IPS-20b (cell line): ENCODE measurements around the gene FURIN.

ENCODE experiments used
- H3K27ac ChIP-seq: one replicate; pipeline ENCODE4 v1.5.1; 2013; ENCODE audit warnings: low read length
- H3K27me3 ChIP-seq: 2 replicates; pipeline ENCODE4 v1.6.1; 2013; ENCODE audit warnings: mild to moderate bottlenecking, low read length, inconsistent platforms; ENCODE audit not compliant: insufficient read depth
- H3K36me3 ChIP-seq: 2 replicates; pipeline ENCODE4 v1.6.1; 2013; ENCODE audit warnings: low read depth, mild to moderate bottlenecking, inconsistent platforms, low read length, moderate library complexity; ENCODE audit not compliant: insufficient read depth
- H3K4me1 ChIP-seq: 2 replicates; pipeline ENCODE4 v1.6.1; 2013; ENCODE audit warnings: mild to moderate bottlenecking, control low read depth, inconsistent platforms, low read length, moderate library complexity; ENCODE audit not compliant: insufficient read depth
- H3K4me3 ChIP-seq: 2 replicates; pipeline ENCODE4 v1.5.1; 2013; ENCODE audit warnings: mild to moderate bottlenecking, low read length, inconsistent platforms
- H3K9ac ChIP-seq: 2 replicates; pipeline ENCODE4 v1.6.1; 2013; ENCODE audit warnings: low read depth, mild to moderate bottlenecking, inconsistent platforms, low read length, moderate library complexity
- H3K9me3 ChIP-seq: 2 replicates; pipeline ENCODE4 v1.6.1; 2013; ENCODE audit warnings: mild to moderate bottlenecking, low read depth, low read length, inconsistent platforms; ENCODE audit not compliant: insufficient read depth

FURIN gene

DNA sequence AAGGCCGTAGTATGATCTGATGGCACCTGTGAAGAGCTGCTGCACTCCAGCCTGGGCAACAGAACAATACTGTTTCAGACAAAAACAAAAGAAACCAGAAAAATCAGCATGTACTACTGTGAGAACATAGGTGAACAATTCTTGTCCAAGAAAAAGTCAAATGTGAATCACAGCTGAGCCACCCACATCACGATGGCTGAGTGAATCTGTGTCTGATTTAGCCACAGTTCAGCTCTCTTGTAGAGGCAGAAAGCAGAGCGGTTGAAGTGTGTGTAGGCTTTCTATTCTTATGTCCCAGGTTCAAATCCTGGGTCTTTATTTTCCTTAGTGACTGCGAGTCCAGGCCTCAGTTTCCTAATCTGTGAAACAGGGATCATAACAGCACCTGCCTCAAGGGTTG, 4.4 kb upstream of the FURIN start:
- no peaks in the 10 kb centered on the region for H3K36me3 ChIP-seq
- H3K4me1 ChIP-seq: peaks cover 15% of the 10 kb centered on the region
- H3K27me3 ChIP-seq: no peaks in the 10 kb centered on the region
- H3K27ac ChIP-seq: no peak overlapping the region
- H3K9me3 ChIP-seq: no peaks in the 10 kb centered on the region
- no peak overlapping the region for H3K4me3 ChIP-seq
- H3K9ac ChIP-seq: no peak overlapping the region; the same call in 1 of the 2 replicates

DNA sequence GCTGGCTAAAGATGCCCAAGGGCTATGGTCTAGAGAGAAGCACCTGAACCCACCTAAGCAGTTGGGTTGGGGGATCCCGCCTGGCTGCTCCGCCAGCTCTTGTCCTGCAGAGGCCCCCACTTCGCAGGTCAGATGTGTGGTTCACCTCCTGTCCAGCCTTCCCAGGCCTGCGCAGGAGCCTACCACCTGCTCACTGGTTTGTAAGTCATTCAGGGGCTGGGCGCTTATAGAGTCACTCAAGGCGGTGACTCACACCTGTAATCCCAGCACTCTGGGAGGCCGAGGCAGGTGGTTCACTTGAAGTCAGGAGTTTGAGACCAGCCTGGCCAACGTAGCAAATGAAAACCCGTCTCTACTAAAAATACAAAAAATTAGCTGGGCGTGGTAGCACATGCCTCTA, 3.9 kb upstream of the FURIN start:
- H3K9ac ChIP-seq: no peak overlapping the region
- no peaks in the 10 kb centered on the region for H3K36me3 ChIP-seq
- peaks cover 16% of the 10 kb centered on the region for H3K4me1 ChIP-seq

DNA sequence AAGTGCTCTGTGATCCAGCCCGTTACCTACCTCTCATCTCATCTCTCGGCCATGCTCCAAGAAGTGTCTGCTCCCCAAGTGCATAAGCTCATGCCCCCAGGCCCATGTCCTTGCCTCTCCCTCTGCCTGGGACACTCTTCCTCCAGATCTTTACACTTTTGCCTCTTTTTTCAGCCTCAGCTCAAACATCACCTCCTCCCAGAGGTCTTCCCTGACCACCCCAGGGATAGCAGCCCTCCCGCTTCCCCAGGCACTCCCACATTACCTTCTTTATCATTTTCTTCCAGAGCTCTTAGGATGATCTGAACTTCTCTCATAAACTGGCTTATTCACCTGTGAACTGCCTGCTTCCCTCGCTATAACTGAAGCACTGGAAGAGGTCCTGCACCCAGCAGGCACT, 2.7 kb upstream of the FURIN start:
- Histone ChIP-seq H3K4me1 (peaks cover 21% of the 10 kb centered on the region), H3K36me3 (no peaks in the 10 kb centered on the region)

More for the DNA sequence above, 3.9 kb upstream of the FURIN start:
- H3K27me3 ChIP-seq: no peaks in the 10 kb centered on the region
- H3K27ac ChIP-seq: no peak overlapping the region
- H3K4me3 ChIP-seq: no peak overlapping the region
- H3K9me3 ChIP-seq: no peaks in the 10 kb centered on the region

DNA sequence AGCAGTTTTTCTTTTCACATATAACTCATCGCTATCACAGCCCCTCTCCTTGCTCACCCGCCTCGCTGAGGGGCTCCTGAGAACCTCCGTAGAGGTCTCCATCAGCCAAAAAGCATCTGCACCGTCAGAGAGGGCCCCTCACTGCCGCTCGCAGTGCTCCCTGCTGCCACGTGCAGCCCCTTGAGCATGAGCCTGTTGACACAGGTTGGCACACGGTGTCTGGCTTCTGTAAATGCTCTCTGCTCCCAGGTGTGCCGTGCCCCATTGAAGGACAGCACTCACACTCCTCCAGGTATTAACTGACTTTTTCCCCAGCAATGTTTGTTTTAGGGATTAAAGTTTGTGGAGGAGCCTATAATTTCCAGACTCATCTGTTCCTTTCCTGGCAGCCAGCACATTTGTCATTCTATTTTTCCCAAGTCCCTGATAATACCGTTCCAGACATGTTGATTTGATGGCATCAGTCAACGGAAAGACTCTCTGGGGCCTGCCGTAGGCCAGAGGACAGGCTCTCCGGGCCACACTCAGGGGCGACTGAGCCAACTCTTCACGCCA, 2.1 kb upstream of the FURIN start:
- no peak overlapping the region for H3K27ac ChIP-seq
- no peaks in the 10 kb centered on the region for H3K9me3 ChIP-seq
- peaks cover 21% of the 10 kb centered on the region for H3K4me1 ChIP-seq
- no peaks in the 10 kb centered on the region for H3K27me3 ChIP-seq
- H3K9ac ChIP-seq: no peak overlapping the region
- H3K36me3 ChIP-seq: no peaks in the 10 kb centered on the region
- no peak overlapping the region for H3K4me3 ChIP-seq

More for the DNA sequence above, 2.7 kb upstream of the FURIN start:
- Histone ChIP-seq H3K27ac (no peak overlapping the region), H3K27me3 (no peaks in the 10 kb centered on the region), H3K9ac (no peak overlapping the region), H3K4me3 (no peak overlapping the region), H3K9me3 (no peaks in the 10 kb centered on the region)

DNA sequence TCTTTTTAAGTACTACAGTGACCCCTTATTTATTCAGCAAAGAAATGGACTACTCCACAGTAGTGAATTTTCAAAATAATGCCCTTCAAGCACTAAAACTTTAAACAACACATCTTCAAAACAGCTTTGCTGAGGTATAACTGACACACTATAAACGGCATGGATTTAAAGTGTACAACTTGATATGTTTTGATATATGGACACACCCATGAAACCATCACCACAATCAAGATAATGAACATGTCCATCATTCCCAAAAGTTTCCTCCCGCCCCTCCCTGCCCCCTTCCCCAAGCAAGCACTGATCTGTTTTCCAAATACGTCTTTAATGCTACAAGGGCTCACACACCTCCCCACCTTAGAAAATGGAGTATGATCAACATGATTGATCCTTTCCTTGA, 1.6 kb upstream of the FURIN start:
- no peak overlapping the region for H3K9ac ChIP-seq
- no peaks in the 10 kb centered on the region for H3K27me3 ChIP-seq
- no peak overlapping the region for H3K4me3 ChIP-seq
- no peak overlapping the region for H3K27ac ChIP-seq
- no peaks in the 10 kb centered on the region for H3K36me3 ChIP-seq
- peaks cover 21% of the 10 kb centered on the region for H3K4me1 ChIP-seq
- H3K9me3 ChIP-seq: no peaks in the 10 kb centered on the region

DNA sequence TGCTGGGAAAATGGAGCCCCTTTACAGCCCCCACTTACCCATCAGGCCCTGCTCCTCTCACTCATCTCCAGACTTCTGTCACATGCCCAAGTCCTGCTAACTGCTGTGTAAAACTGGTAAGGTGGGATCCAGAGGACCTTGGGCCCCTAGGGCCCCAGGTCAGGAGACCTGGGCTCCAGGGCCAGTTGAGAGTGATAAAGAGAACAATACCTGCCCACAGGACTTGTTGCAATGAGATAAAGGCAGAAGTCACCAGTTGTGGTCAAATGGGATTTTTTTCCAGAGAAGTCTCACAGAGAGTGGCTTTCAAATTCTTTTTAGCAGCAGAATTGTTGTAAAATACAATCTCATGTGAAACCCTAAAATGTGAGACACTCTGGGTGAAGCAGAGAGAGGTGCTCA, 753 bp downstream of the FURIN start:
- no peaks in the 10 kb centered on the region for H3K9me3 ChIP-seq
- no peak overlapping the region for H3K4me3 ChIP-seq
- H3K27me3 ChIP-seq: no peaks in the 10 kb centered on the region
- no peak overlapping the region for H3K27ac ChIP-seq
- H3K9ac ChIP-seq: peak overlapping the region; percentile 12; the same call in 1 of the 2 replicates
- peaks cover 37% of the 10 kb centered on the region for H3K4me1 ChIP-seq
- no peaks in the 10 kb centered on the region for H3K36me3 ChIP-seq

DNA sequence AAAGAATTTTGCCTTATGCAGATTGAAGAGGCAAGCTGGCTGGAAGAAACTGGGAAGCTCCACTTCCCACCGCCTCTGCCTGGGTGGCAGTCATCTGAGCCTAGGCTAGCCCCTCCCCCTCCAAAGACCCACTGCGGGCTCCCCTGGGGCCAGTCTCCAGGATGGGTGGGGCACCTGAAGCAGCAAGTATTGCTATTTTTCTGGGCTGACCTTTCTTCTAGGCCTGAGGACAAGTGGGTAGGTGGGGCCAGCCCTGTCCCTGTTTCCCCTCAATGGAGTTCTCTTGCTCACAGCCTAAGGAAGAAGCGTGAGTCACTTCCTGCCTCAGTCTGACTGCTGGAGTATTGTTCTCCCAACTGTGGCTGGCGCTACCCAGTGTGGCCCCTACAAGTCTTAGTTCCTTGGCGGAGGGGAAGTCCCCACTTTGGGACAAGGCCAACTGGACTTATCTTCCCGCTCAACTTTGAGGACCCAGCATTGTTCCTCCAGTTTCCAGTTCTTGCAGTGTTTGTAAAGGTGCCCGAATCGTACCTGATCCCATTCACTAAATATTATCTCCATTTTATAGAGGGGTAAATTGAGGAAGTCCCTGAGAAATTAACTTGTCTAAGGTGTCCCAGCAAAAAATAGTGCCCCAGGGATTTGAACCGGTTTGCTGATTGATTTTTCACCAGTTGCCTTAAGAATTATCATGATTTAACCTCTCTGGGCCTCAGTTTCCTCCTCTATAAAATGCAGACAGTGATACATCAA, 1.4 kb downstream of the FURIN start:
- Histone ChIP-seq H3K36me3 (no peaks in the 10 kb centered on the region), H3K9me3 (no peaks in the 10 kb centered on the region), H3K4me3 (no peak overlapping the region), H3K27me3 (no peaks in the 10 kb centered on the region), H3K9ac (no peak overlapping the region; the same call in 1 of the 2 replicates), H3K27ac (no peak overlapping the region), H3K4me1 (peaks cover 40% of the 10 kb centered on the region)

DNA sequence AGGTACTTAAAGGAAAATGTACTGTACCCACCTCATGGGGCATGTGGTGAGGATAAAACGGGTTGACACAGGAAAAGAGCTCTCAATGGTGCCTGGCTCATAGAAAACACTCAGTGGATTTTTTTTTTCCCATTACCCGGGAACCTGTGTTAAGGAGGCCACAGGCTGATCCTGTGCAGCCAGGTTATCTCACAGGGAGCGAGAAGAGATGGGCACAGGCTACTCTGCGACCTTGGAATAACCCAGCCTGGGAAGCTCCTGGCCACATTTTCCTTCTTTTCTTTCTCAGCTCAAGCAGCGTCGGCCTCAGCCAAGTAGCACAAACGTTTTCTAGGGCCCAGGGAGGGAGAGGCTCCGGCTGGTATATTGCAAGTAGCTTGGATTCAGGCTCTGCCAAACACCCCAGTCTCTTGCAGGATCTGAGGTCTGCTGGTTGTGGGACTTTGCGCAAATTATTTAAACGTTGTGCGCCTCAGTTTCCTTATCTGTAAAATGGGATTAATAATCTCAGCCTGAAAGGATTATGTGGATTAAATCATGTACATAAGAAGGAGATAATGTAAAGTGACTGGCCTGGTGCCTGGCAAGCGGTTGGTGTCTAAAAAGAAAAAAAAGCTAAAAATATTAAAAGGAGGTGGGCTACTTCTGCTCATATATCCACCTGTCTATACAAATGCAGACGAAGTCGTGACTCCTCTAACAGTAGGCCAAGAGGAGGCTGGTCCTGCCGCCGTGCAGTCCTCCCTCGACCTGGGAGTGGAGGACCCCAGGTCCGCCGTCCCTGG, 2.2 kb downstream of the FURIN start:
- H3K4me3 ChIP-seq: peak overlapping the region; percentile 70
- H3K27ac ChIP-seq: no peak overlapping the region
- no peaks in the 10 kb centered on the region for H3K36me3 ChIP-seq
- H3K4me1 ChIP-seq: peaks cover 40% of the 10 kb centered on the region
- H3K9me3 ChIP-seq: no peaks in the 10 kb centered on the region
- peak overlapping the region; percentile 57 for H3K9ac ChIP-seq
- no peaks in the 10 kb centered on the region for H3K27me3 ChIP-seq

DNA sequence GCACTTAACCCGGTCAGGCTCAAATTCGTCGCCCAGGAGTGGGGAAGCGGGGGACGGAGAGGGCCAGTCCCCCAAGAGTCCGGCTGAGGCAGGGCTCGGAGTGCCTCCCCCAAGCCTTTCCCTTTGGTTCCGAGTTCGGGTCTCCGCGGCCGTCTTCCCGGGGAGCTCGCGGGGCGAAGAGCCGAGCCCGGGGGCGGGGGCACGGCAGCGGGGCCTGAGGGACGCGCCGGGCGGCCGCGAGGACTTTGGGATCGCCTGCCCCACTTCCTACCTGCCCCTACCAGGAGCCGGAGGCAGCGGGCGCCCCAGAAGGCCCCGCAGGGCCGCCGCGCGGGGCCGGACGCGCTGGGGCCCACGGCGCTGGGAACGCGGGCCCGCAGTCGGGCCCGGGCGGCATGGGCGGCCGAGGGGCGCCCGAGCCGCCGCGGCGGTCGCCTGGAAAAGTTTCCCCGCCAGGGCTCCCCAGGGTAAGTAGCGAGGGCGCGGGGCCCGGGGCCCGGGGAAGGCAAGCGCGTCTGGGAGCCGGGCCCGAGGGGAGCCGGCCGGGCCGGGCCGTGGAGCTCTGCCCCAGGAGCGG, 2.8 kb downstream of the FURIN start:
- Histone ChIP-seq H3K36me3 (no peaks in the 10 kb centered on the region), H3K4me3 (peak overlapping the region; percentile 70), H3K9ac (peak overlapping the region; percentile 57), H3K27ac (no peak overlapping the region), H3K4me1 (peaks cover 40% of the 10 kb centered on the region), H3K9me3 (no peaks in the 10 kb centered on the region), H3K27me3 (no peaks in the 10 kb centered on the region)

DNA sequence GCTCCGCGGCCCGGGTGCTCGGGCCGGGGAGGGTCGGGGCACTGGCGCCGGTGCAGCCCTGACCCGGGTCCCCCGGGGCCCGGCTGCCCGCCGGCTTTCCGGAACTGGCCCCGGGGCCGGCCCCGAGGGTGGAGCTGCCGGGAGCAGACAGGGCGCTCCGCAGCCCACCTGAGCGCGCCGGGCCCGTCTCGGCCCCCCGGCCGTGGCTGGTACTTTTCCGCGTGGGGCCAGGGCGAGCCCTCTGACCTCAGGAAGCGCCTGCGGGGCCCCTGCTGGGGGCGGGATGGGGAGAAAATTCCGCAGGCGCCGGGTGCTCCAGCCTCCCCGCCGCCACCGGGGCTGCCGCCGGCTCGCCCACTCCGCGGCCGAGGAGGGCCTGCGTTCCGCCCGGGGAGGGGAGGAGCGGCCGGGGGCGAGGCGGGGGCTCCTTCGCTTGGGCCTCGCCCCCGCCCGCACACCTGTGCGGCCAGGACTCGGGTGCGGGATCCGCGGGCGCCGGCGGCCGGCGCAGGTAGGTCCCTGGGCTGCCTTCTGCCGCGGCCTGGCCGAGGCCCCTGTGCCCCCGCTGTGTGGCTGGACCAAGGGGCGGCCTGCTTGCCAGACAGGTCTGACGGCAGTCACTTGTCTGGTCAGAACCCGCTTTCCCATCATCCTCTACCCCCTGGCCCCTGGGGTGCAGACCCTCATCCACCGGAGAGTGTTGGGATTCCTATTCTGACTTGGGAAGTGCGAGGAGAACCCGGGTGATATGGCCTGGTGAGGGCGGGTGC, 3.5 kb downstream of the FURIN start:
- H3K27me3 ChIP-seq: no peaks in the 10 kb centered on the region
- no peaks in the 10 kb centered on the region for H3K9me3 ChIP-seq
- peaks cover 40% of the 10 kb centered on the region for H3K4me1 ChIP-seq
- H3K9ac ChIP-seq: no peak overlapping the region
- peaks cover 4% of the 10 kb centered on the region; the same call in 1 of the 2 replicates for H3K36me3 ChIP-seq
- peak overlapping the region; percentile 70 for H3K4me3 ChIP-seq
- no peak overlapping the region for H3K27ac ChIP-seq
